ENCODE results near the gene PRDX6. TPM values are rescaled to one million over a fixed set of nuclear protein-coding genes. Genes with fewer than 3 reads are reported as not detected.
A peak's percentile ranks its signal among the peaks of the same experiment; 100 is the strongest.

The PRDX6 gene, protein sequence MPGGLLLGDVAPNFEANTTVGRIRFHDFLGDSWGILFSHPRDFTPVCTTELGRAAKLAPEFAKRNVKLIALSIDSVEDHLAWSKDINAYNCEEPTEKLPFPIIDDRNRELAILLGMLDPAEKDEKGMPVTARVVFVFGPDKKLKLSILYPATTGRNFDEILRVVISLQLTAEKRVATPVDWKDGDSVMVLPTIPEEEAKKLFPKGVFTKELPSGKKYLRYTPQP
- 100 to 1,000 TPM; 170 to 273 TPM for total RNA-seq
- 100 to 1,000 TPM; 219 to 347 TPM for polyA plus RNA-seq
- long read RNA-seq, donor 1, transcript PRDX6-203 (4 exons, 859 nt): minor isoform, 10 of 216 reads
- long read RNA-seq, donor 1, transcript PRDX6-202 (2 exons, 809 nt): minor isoform, 7 of 216 reads
- long read RNA-seq, donor 1, transcript PRDX6-201 (5 exons, 1,751 nt): major isoform, 131 of 216 reads
- long read RNA-seq, donor 1, partial matches to known transcripts: 58 of 216 reads
- long read RNA-seq, donor 1, other reads (novel, unspliced or antisense): 10 of 216 reads
- long read RNA-seq, donor 2, transcript PRDX6-201 (5 exons, 1,751 nt): major isoform, 69 of 118 reads
- long read RNA-seq, donor 2, partial matches to known transcripts: 47 of 118 reads
- long read RNA-seq, donor 2, other reads (novel, unspliced or antisense): 0 of 118 reads
- long read RNA-seq, donor 3, transcript PRDX6-203 (4 exons, 859 nt): minor isoform, 5 of 127 reads
- long read RNA-seq, donor 3, transcript PRDX6-201 (5 exons, 1,751 nt): major isoform, 76 of 127 reads
- long read RNA-seq, donor 3, partial matches to known transcripts: 43 of 127 reads
- long read RNA-seq, donor 3, other reads (novel, unspliced or antisense): 0 of 127 reads
- long read RNA-seq, donor 4, transcript PRDX6-201 (5 exons, 1,751 nt): major isoform, 74 of 148 reads
- long read RNA-seq, donor 4, transcript PRDX6-203 (4 exons, 859 nt): minor isoform, 5 of 148 reads
- long read RNA-seq, donor 4, partial matches to known transcripts: 69 of 148 reads
- long read RNA-seq, donor 4, other reads (novel, unspliced or antisense): 0 of 148 reads
- long read RNA-seq, donor 5, transcript PRDX6-203 (4 exons, 859 nt): minor isoform, 8 of 224 reads
- long read RNA-seq, donor 5, transcript PRDX6-201 (5 exons, 1,751 nt): major isoform, 145 of 224 reads
- long read RNA-seq, donor 5, transcript PRDX6-202 (2 exons, 809 nt): minor isoform, 7 of 224 reads
- long read RNA-seq, donor 5, partial matches to known transcripts: 56 of 224 reads
- long read RNA-seq, donor 5, other reads (novel, unspliced or antisense): 8 of 224 reads

DNA sequence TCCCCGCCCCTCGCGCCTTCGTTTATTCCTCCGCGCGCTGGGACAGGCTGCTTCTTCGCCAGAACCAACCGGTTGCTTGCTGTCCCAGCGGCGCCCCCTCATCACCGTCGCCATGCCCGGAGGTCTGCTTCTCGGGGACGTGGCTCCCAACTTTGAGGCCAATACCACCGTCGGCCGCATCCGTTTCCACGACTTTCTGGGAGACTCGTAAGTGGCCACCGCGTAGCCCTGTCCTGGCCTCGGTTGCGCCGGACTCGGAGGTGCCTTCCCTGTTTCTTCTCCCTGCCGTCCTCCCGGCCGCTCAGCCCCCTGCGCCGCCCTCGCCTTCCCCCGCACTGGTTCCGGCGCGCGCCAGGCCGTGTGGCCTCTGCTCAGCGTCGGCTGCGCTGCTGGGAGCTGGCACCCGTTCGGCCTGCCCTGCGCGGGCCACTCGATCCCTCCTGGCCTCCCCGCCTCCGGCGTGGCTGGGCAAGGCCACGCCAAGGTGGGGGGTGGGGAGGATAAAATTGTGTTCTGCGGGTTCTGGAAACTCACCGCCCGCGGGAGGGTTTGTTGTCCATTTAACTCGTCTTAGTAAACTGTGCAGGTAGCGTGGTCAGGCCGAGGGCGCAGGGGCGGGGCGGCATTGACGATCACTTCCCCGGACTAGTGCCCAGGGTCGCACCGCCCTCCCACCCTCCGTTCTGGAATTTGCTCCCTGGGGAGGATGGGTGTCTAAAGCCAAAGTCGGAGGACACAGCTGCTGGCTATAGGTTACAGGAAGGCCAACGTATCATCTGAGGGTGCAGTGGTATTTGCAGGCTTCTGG is at the start of gene PRDX6:
Gene PRDX6 (plus strand): TSS at position 50 of the 808 bp plus-strand sequence. CDS start 63 bp downstream, at position 113.
- WGBS, 2 donors: 0% methylated on average over 69 of the region's 69 CpGs
- Histone ChIP-seq H3K4me1 (ENCODE audit: control insufficient read depth in 5 of 5, insufficient read depth in 5 of 5, low read length in 5 of 5) (peaks cover 2 to 44% (median 9%) of the 10 kb centered on the region in 5 donors), H3K36me3 (ENCODE audit: control insufficient read depth in 4 of 4, insufficient read depth in 4 of 4, low read length in 4 of 4) (peaks cover 7 to 19% (median 14%) of the 10 kb centered on the region in 4 donors), H3K27me3 (ENCODE audit: control insufficient read depth in 3 of 3, insufficient read depth in 3 of 3, low read length in 2 of 3) (no peaks in the 10 kb centered on the region), H3K4me3 (peak within 1 kb of the TSS; percentile 93), H3K9me3 (ENCODE audit: control insufficient read depth in 4 of 4, insufficient read depth in 3 of 4, low read length in 3 of 4) (no peaks in the 10 kb centered on the region), H3K9ac (ENCODE audit: insufficient read depth in 1 of 2, low read length in 2 of 2) (peak within 1 kb of the TSS; percentile 91 to 92), H3K27ac (ENCODE audit: low read depth in 1 of 2, low read length in 1 of 2) (peak within 1 kb of the TSS; percentile 97 to 99)
- TF ChIP-seq, protein P1, sequence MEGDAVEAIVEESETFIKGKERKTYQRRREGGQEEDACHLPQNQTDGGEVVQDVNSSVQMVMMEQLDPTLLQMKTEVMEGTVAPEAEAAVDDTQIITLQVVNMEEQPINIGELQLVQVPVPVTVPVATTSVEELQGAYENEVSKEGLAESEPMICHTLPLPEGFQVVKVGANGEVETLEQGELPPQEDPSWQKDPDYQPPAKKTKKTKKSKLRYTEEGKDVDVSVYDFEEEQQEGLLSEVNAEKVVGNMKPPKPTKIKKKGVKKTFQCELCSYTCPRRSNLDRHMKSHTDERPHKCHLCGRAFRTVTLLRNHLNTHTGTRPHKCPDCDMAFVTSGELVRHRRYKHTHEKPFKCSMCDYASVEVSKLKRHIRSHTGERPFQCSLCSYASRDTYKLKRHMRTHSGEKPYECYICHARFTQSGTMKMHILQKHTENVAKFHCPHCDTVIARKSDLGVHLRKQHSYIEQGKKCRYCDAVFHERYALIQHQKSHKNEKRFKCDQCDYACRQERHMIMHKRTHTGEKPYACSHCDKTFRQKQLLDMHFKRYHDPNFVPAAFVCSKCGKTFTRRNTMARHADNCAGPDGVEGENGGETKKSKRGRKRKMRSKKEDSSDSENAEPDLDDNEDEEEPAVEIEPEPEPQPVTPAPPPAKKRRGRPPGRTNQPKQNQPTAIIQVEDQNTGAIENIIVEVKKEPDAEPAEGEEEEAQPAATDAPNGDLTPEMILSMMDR (IDR thresholded peaks at IDR 0.05; ENCODE audit: control extremely low read depth, extremely low read depth): no peak
- DNase-seq (peak in 2 of 3 donors; percentile 92 to 94), ATAC-seq (ENCODE audit: insufficient read depth, low FRiP score) (peak; percentile 24)

DNA sequence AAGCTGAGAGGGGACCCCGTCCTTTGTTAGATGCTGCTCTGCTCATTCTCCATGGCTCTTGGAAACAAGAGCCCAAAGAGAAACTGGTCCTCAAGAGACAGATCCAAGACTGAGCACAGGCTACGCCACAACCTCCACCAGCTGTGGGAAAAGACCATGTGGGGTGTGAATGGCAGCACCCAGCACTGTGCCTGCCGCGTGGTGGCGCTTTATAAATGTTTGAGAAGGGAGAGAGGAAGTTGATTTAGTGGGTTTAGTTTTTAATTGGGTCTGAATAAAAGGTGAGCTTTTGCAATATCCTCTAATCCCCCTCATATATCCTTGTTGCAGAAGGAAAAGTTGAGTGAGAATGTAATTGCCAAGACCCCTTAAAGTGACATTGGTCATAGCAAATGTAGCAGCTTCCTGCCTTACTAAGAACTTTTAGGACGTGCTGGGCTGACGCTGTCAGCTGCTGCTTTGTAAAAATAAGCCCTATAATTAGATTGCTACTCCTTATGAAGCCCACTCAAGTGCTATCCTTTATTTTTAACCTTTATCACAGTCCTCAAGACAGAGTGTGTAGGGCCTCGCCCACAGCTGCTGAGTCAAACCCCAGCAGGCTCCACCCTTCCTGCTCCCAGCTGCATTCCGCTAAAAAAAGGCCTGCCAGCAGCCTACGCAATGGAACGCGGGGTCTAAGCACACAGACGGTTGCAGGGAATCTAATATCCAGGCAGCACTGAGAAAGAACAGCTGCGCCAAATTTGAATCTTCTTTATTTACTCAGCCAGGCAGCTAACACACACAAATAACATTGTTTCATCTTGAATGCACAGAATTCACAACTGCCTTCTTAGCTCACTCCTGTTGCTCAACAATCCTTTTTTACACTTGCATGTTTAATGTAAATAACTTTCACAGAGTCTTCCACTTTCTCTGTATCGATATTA is 47.4 kb upstream of the PRDX6 start:
- peaks cover 0 to 27% (median 5%) of the 10 kb centered on the region in 5 donors for H3K4me1 ChIP-seq (ENCODE audit: control insufficient read depth in 5 of 5, insufficient read depth in 5 of 5, low read length in 5 of 5)
- WGBS, 2 donors: 8 to 14% methylated on average over 15 of the region's 15 CpGs
- H3K36me3 ChIP-seq (ENCODE audit: control insufficient read depth in 4 of 4, insufficient read depth in 4 of 4, low read length in 4 of 4): peaks cover 0 to 6% (median 0%) of the 10 kb centered on the region in 4 donors
- no peaks in the 10 kb centered on the region for H3K9me3 ChIP-seq (ENCODE audit: control insufficient read depth in 4 of 4, insufficient read depth in 3 of 4, low read length in 3 of 4)
- H3K27ac ChIP-seq (ENCODE audit: low read depth in 1 of 2, low read length in 1 of 2): peak overlapping the region; percentile 68 to 74
- ATAC-seq (ENCODE audit: insufficient read depth, low FRiP score) (peak; percentile 88), DNase-seq (peak; percentile 97 to 99 (median 99))
- peak overlapping the region in 1 of 2 donors; percentile 88 for H3K9ac ChIP-seq (ENCODE audit: insufficient read depth in 1 of 2, low read length in 2 of 2)
- no peaks in the 10 kb centered on the region for H3K27me3 ChIP-seq (ENCODE audit: control insufficient read depth in 3 of 3, insufficient read depth in 3 of 3, low read length in 2 of 3)
- TF ChIP-seq, protein P1 (IDR thresholded peaks at IDR 0.05; ENCODE audit: control extremely low read depth, extremely low read depth): peak; percentile 40
- H3K4me3 ChIP-seq: no peak overlapping the region
